Measurements from ENCODE around the gene OR5M3. TPM values are rescaled to one million over a fixed set of nuclear protein-coding genes. Genes with fewer than 3 reads are reported as not detected.
A peak's percentile ranks its signal among the peaks of the same experiment; 100 is the strongest.

Gene OR5M3
- total RNA-seq, result not detected

GRCh38 chr11:56473252-56473651 is at the start of gene OR5M3:
TSS of gene OR5M3 (minus strand) at chr11:56473352. CDS start at chr11:56470497, 2,855 bp downstream.
- Histone ChIP-seq H3K4me3 (no peak within 1 kb of the TSS), H3K4me1 (no peaks in the 10 kb centered on the region), H3K36me3 (no peaks in the 10 kb centered on the region), H3K9me3 (no peaks in the 10 kb centered on the region), H3K27ac (no peak within 1 kb of the TSS), H3K27me3 (no peaks in the 10 kb centered on the region)
- DNase-seq, result no peak
- no peak for TF ChIP-seq CTCF (IDR thresholded peaks at IDR 0.05)
- no peak for TF ChIP-seq POLR2A (IDR thresholded peaks at IDR 0.05)

- Histone ChIP-seq H3K4me1 (no peaks in the 10 kb centered on the region), H3K36me3 (no peaks in the 10 kb centered on the region), H3K4me3 (no peak overlapping the region), H3K9me3 (no peaks in the 10 kb centered on the region), H3K27ac (no peak overlapping the region), H3K27me3 (no peaks in the 10 kb centered on the region)
- peak in 3 of 6 experiments; percentile 62 to 73 (median 65) for TF ChIP-seq CTCF (IDR thresholded peaks at IDR 0.05)
- TF ChIP-seq POLR2A (IDR thresholded peaks at IDR 0.05), result no peak
- peak in 1 of 3 donors; percentile 53 for DNase-seq
Observed at GRCh38 chr11:56522008-56522407, 48.9 kb upstream of the OR5M3 start.

- no peaks in the 10 kb centered on the region for H3K36me3 ChIP-seq
- no peak overlapping the region for H3K27ac ChIP-seq
- H3K4me1 ChIP-seq, result no peaks in the 10 kb centered on the region
- H3K9me3 ChIP-seq, result no peaks in the 10 kb centered on the region
- no peaks in the 10 kb centered on the region for H3K27me3 ChIP-seq
- no peak for DNase-seq
- TF ChIP-seq CTCF (IDR thresholded peaks at IDR 0.05), result no peak
- TF ChIP-seq POLR2A (IDR thresholded peaks at IDR 0.05), result no peak
- no peak overlapping the region for H3K4me3 ChIP-seq
Observed at GRCh38 chr11:56513280-56513679, 40.1 kb upstream of the OR5M3 start.

GRCh38 chr11:56509439-56509838 is 36.3 kb upstream of the OR5M3 start:
- DNase-seq, result no peak
- TF ChIP-seq CTCF (IDR thresholded peaks at IDR 0.05) (no peak), POLR2A (IDR thresholded peaks at IDR 0.05) (no peak)
- H3K27me3 ChIP-seq, result no peaks in the 10 kb centered on the region
- no peak overlapping the region for H3K4me3 ChIP-seq
- H3K9me3 ChIP-seq, result no peaks in the 10 kb centered on the region
- H3K27ac ChIP-seq, result no peak overlapping the region
- no peaks in the 10 kb centered on the region for H3K36me3 ChIP-seq
- no peaks in the 10 kb centered on the region for H3K4me1 ChIP-seq

- Histone ChIP-seq H3K36me3 (no peaks in the 10 kb centered on the region), H3K4me3 (no peak overlapping the region), H3K4me1 (no peaks in the 10 kb centered on the region), H3K9me3 (no peaks in the 10 kb centered on the region), H3K27me3 (no peaks in the 10 kb centered on the region), H3K27ac (no peak overlapping the region)
- DNase-seq, result no peak
- no peak for TF ChIP-seq POLR2A (IDR thresholded peaks at IDR 0.05)
- no peak for TF ChIP-seq CTCF (IDR thresholded peaks at IDR 0.05)
Observed at GRCh38 chr11:56497010-56497409, 23.9 kb upstream of the OR5M3 start.

GRCh38 chr11:56495117-56495516 is 22.0 kb upstream of the OR5M3 start:
- TF ChIP-seq CTCF (IDR thresholded peaks at IDR 0.05) (no peak), POLR2A (IDR thresholded peaks at IDR 0.05) (no peak)
- no peaks in the 10 kb centered on the region for H3K36me3 ChIP-seq

More at GRCh38 chr11:56495117-56495516, 22.0 kb upstream of the OR5M3 start:
- no peaks in the 10 kb centered on the region for H3K9me3 ChIP-seq
- H3K4me3 ChIP-seq, result no peak overlapping the region
- no peak for DNase-seq
- no peak overlapping the region for H3K27ac ChIP-seq
- H3K4me1 ChIP-seq, result no peaks in the 10 kb centered on the region
- no peaks in the 10 kb centered on the region for H3K27me3 ChIP-seq
